GM10266 (cell line): ENCODE results near the gene NPHP4.

Source experiments
- DNase-seq: peaks from one replicate; pipeline ENCODE4 v3.0.0; 2012; ENCODE audit errors: extremely low spot score
- CTCF ChIP-seq: IDR thresholded peaks from 2 replicates; pipeline ENCODE4 v1.5.1; 2012; ENCODE audit warnings: mild to moderate bottlenecking, low read depth; ENCODE audit not compliant: control insufficient read depth, insufficient read depth; ENCODE audit errors: missing control alignments

The NPHP4 gene

DNA sequence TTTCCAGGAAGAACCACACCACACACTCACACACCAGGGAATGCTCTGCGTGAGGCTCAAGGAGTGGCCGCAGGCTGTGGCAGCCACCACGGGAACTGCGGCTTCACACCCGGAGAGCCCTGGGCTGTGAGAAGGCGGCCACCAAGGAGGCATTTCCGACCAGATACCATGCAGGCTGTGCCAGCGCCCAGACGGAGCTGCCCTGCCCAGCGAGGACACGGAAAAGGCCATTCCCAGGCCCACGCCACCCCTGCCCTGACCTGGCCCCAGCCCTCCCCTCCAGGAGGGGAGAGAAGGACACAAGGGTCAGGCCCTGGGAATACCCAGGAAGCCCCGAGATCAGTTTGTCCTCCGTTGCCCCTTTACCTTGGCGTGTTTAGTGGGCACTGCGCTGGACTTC is 119.3 kb downstream of the NPHP4 start:
- no peak for TF ChIP-seq CTCF
- DNase-seq: no peak

DNA sequence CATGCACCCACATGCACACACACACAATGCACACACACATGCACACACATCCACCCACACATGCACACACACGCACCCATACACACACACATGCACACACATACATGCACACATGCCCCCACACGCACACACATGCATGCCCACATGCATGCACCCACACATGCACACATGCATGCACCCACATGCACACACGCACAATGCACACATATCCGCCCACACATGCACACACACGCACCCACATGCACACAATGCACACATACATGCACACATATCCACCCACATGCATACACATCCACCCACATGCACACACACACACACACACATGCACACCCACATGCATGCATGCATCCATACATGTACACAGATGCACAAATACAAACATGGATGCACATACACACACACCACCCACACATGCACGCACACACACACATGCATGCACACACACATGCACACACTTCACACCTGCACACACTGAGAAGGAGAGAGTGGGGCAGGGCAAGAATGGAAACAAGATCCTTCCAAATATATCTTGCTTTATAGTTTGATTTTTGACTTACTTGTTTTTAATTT is 123.2 kb downstream of the NPHP4 start:
- no peak for TF ChIP-seq CTCF
- no peak for DNase-seq

DNA sequence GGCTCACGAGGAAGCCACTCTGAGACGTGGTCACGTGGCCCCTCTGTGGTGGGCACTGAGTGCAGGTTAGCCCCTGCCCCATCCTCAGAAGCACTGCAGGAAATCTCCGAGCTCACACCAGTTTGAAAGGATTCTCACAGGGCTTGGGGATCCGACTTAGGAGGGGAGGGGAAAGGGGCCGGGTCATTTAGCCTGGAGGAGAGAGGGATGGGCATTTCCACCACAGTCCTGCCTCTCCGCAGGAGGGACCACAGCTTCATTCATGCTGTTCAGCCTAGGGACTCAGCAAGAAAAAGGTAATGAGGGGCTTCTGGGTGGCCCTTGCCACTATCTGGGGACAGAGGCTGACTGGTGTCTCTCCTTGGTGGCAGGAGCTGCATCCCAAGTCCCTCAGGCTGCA is 126.5 kb downstream of the NPHP4 start:
- TF ChIP-seq CTCF: no peak
- no peak for DNase-seq

DNA sequence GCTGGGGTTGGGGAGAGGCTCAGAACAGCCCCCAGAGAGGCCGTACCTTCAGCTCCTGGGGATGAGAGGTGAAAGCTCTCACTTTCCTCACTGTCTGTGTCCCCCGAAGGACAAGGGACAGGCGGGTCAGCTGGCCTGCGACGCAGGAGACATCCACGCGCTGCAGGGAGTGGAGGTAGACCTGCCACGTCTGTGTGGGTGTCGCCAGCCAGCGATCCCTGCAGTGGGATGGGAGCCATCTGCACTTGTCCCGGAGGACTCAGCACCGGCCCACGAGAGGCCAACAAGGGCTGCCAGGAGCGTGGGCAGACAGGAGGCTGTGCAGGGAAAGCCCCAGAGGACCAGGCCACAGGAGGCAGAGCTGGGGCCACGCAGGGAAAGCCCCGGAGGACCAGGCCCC is 127.2 kb downstream of the NPHP4 start:
- TF ChIP-seq CTCF: no peak

DNA sequence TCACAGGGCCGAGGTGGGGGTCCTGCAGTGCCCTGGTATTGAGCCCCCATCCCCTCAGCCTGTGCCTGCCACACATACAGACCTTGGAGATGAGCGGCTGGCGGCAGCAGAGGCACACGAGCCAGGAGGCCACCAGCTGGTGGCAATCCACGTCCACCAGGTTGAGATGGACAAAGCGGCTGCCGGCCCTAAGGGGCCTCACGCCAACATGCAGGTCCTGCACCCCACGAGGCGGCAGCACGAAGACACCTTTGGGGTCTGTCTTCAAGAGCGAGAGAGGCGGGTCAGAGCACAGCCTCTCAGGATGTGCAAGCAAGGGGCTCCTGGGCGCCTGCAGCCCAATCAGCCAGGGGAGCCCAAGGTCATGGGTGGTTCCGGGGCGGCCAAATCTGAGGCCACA is 128.0 kb downstream of the NPHP4 start:
- DNase-seq: no peak
- no peak for TF ChIP-seq CTCF

More for the DNA sequence above, 127.2 kb downstream of the NPHP4 start:
- no peak for DNase-seq

DNA sequence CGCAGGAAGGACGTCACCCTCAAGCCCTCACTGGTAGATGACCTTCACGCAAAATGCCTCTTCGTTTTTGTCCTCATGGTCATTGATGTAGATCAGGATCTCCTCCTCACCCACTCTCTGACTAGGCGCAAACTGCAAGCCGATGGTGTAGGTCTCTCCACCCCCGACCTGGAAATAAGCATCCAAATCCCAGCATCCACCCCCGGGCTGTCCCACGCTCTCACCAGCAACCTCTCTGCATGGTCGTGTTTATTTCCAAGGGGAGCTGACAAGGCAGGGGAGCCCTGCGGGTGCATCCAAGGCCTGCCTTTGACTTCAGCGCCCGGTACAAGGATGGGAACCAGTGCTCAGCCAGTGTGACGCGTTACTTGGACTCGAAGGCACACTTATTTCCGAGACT is 129.0 kb downstream of the NPHP4 start:
- DNase-seq: no peak
- no peak for TF ChIP-seq CTCF

GRCh38 chr1:5861871-5862825 is 130.1 kb downstream of the NPHP4 start:
- DNase-seq: no peak
- TF ChIP-seq CTCF: no peak
